Measurements from ENCODE around the gene ANKRD12.
"Not testable (repeated sequence)": the region's sequence is repeated elsewhere in the genome, so short reads cannot be mapped to it uniquely, and the experiment has no call there.

The ANKRD12 gene

DNA sequence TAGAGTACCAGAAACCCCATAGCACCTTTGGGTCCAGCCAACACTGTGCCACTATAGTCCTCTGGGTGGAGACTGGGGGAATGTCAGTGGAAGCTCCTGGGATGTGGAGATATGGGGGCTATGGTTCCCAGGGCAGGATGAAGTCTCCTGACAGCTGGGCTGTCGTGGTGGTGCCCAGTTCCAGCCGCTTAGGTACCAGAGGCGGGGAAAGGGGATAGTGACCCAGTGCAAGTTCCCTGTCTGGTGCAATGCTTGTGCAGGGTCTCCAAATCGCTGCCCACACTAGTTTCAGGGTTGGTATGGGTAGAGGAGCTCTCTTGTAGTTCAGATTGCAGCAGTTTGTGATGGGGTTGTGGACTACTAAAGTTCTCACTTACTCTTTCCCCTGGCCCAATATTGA is 97.9 kb downstream of the ANKRD12 start:
- no peak for DNase-seq

DNA sequence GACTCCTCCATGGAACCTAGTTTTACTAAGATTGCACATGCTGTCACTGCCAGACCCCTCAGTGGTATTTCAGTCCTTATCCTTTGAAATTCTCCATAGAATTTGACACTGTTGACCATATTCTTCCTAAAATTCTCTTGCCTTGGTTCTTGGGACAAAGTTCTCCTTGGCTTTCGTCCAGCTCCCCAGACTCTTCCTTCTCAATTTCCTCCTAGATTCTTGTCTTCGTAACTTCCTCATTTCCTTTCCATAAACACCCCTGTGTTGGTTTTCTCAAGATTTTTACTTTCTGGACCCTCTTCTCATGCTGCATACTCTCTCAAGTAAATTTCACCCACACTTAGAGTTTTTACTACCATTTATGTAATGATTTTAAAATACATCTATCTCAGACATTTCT is 101.4 kb downstream of the ANKRD12 start:
- no peak for DNase-seq

GRCh38 chr18:9239720-9240119 is 103.1 kb downstream of the ANKRD12 start:
- DNase-seq, result no peak

- DNase-seq, result no peak
Measured at GRCh38 chr18:9240270-9240669, 103.7 kb downstream of the ANKRD12 start.

DNA sequence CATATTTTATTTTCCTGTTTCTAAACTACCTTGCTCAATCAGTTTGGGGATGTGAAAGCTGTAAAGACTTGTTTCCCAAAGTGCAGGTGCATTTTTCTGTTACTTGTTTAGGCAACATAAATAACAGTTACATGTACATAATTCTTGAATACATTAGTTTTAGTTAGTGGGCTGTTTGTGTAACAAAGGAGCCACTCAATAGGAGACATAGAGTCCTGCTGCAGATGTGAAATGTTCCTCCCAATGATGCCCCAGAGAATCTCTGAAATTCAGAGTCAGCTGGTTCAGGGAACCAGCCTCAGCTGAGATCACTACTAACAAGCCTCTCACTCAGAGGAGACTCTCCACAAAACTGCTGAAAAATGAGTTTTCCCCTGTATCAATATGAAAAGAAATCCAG is 106.4 kb downstream of the ANKRD12 start:
- DNase-seq, result no peak

DNA sequence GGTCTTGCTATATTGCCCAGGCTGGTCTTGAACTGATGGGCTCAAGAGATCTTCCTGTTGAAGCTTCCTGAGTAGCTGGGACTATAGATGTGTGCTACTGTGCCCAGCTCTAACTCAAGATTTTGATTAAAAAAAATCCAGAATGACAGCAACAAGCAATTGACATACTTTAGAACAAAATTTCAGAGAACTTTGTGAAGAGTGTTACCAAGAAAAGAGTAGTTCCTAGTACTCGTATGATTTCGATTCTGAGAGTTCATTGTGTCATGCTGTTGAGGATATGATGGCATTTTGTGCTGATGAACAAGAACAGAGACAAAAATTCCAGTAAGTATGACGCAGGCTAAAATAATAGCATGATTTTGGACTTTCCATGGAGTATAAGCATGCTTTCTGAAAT is 107.8 kb downstream of the ANKRD12 start:
- no peak for DNase-seq

GRCh38 chr18:9248661-9249060 is 112.1 kb downstream of the ANKRD12 start:
- DNase-seq, result no peak

- DNase-seq, result no peak
Measured at GRCh38 chr18:9249254-9249653, 112.7 kb downstream of the ANKRD12 start.

GRCh38 chr18:9259173-9259572 is 122.6 kb downstream of the ANKRD12 start:
- no peak for DNase-seq

GRCh38 chr18:9260388-9261380 is 124.1 kb downstream of the ANKRD12 start:
- DNase-seq, result no peak

DNA sequence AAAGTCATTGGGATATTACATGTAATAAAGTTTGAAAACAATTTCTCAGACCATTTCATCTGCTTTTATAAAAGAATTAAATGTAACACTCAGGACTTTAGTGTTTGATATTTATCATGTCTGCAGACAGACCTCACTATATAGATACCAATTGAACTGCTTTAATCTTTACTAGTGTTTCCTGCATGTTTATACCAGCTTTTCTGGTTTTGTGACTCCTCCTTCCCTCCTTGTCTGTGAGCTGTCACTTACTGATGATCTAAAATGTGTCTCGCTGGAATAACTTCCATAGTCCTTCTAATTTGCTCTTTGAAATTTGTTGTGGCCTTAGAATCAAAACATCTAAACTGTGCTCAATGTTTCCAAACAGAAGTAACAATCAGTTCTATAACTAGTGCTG is 126.7 kb downstream of the ANKRD12 start:
- no peak for DNase-seq

GRCh38 chr18:9264797-9265196 is 128.2 kb downstream of the ANKRD12 start:
- DNase-seq, result not testable (repeated sequence)

DNA sequence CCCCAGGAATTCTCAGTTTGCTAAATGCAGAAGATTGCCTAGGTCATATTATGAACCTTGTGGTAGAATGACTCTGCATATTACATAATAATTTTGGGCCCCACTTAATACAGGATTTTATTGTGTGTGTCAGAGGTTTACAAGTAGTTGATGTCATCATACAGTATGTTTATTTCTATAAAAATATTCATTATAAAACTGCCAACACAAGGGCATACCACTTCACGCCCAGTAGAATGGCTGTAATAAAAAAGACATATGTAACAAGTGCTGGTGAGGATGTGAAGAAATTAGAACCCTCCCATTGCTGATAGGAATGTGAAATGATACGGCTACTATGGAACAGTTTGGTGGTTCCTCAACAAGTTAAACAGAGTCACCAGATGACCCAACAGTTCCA is 136.6 kb downstream of the ANKRD12 start:
- no peak for DNase-seq

DNA sequence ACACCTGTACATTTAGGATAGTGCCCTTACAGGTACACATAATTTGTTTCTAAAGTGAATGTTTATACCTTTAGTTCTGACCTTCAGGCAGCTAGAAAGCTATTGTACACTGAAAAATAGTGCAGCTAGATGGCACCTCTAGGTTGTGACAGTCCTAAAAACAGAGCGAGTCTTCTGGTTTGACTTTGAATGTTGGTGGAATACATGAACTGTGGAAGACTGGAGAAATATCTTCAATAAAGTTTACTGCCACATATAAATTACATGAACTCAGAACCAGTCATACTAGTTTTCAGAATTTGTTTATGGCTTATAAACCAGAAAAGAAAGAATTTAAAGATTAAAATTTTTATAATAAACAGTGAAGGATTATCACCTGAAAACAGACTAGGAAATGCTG is 139.3 kb downstream of the ANKRD12 start:
- DNase-seq, result no peak

DNA sequence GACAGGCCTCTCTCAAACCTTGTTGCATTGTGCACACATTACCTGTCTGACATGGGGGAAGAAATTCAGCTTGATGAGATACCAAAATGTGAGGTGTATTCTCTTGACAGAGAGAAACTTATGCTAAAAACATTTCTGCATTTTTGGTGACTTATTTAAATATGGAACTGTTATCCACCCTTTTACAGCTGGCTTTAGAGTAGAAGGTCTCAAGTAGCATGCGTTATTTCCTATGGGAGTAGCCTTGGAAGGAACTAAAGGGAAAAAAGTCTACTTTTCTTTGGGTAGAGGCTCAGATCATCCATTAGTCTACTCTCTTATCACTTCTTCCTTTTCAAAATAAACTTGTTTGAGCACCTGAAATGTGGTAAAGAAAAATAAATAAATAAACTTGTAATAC is 141.4 kb downstream of the ANKRD12 start:
- DNase-seq, result no peak

GRCh38 chr18:9280849-9281248 is 144.3 kb downstream of the ANKRD12 start:
- no peak for DNase-seq

DNA sequence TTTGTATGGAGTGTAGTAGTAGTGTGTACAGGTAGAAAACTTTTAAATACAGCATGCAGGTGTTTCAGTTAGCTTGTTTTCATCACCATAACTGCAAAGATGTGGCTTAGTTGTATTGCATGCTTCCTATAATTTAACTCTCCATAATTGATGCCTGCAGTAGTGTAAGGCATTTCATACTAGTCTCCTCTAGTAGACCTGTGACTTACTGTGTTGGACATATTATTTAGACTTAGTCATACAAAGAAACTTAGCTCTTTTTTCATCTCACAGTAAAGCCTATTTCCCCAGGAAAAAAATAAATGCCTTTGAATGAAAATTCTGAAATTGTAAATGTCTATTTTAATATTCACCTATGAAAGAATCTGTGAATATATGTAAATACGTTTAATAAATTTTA is 145.2 kb downstream of the ANKRD12 start:
- DNase-seq, result no peak

- no peak for DNase-seq
Measured at GRCh38 chr18:9283791-9284190, 147.2 kb downstream of the ANKRD12 start.

- DNase-seq, result no peak
Measured at GRCh38 chr18:9285604-9286003, 149.0 kb downstream of the ANKRD12 start.

- no peak for DNase-seq
Measured at GRCh38 chr18:9287036-9287435, 150.5 kb downstream of the ANKRD12 start.

DNA sequence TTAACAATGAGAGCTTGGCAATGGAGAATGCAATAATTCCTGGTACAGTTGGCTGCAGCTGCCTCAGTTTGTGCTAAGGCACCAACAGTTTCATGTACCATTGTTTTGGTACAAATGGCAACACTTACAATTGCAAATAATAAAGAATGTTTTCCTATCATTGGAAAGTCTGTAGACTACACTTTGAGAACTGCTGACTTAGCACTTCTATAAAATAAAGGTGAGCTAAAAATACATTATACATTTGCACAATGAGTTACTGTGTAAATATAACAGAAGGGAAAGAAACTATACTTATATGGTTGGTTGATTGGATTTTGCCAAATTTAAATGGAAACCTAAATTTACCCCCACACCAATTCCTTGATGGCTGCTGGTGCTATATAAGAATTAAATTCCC is 153.1 kb downstream of the ANKRD12 start:
- no peak for DNase-seq

- no peak for DNase-seq
Measured at GRCh38 chr18:9290156-9290555, 153.6 kb downstream of the ANKRD12 start.

DNA sequence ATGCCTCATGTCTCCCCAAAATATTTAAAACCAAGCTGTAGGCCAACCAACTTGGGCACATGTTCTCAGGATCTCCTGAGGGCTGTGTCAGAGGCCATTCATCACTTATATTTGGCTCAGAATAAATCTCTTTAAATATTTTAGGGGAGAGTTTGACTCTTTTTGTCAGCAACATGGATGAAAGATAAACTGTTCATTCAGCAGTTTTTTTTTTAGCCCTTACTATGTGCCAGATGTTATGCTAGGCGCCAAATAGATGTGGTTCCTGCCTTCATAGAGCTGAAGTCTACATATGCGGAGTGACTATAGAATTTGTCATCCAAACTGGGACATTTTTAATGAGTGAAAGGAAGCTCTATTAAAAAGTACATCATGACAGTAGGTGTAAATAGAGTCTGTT is 155.5 kb downstream of the ANKRD12 start:
- DNase-seq, result no peak

DNA sequence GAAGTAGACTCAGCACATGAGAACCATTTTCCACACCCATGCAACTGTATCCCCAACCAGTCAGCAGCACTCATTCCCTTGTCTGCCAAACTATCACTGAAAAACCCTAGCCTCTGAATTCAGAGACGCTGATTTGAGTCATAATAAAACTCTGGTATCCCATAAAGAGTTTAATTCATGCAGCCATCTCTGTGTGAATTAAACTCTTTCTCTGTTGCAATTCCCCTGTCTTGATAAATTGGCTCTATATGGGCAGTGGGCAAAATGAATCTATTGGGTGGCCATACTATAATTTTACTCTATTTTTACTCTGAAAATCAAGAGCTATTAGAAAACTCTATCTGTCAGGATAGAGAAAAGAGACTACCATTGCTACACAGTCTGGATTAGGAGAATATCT is 157.4 kb downstream of the ANKRD12 start:
- no peak for DNase-seq
